HG02970 (cell line): ENCODE measurements around the gene C5orf24.

Source experiments
- ATAC-seq: cut with Tn5 transposase; IDR thresholded peaks from one replicate; pipeline ENCODE4 v1.9.1; 2021; ENCODE audit warnings: mild to moderate bottlenecking, moderate library complexity, moderate number of reproducible peaks; ENCODE audit not compliant: unreplicated experiment, low FRiP score

The C5orf24 gene

GRCh38 chr5:134904610-134905245 lies 59.0 kb downstream of the C5orf24 start, which contains the start of gene PCBD2:
TSS of gene PCBD2 (plus strand) at chr5:134905131. CDS start at chr5:134905140, 9 bp downstream.
- peak; percentile 75 for ATAC-seq

DNA sequence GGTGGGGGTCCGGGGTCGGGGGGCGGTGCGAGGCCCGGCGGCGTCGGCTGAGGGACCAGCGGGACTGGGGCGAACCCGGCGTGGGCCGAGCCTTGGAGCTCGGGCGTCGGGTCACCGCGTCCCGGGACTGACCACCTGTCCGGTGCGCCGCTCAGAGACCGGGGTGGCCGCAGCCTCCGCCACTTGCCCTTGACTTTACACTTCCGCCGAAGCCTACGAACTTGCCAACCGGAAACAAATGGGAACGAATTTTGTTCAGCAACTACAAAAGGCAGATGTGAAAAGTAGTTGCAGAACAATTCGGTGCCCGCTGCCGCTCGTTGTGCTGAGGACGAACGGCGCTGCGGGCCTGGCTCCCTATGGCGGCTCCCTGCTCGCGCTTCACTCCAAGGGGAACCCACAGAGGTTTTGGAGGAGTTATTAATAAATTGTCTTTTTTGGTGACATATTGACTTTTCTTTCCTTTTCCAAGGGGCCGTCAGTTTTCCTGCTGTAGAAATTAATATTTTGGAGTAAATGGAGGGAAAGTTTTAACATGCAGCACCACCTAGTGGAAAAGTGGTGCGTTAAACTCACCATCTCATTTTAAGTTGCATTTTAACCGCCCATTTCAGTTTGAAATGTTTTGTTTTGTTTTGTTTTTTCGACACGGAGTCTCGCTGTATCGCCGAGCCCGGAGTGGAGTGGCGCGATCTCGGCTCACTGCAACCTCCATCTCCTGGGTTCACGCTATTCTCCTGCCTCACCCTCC lies 59.7 kb downstream of the C5orf24 start:
- peak; percentile 35 for ATAC-seq

DNA sequence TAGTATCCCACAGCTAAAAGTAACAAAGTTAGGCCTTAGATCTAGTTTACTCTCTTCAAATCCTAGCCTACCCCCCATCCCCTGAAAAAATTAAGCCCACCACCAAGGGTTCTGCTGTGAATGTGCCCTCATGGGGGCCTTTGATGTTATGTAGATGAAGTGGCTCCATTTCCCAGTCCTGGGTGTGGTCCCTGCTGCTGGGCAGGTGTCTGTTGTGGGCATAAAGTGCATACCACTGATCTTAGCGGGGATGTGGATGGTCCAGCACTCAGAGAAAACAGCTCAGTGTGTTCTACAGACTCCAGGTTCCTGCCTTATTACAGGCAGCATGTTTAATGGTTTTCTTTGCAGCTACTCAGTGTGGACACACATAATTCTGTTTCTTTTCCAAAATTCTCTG lies 61.0 kb downstream of the C5orf24 start:
- ATAC-seq: no peak
